Spleen (tissue), 7 donors: Measurements from ENCODE around the gene BRF1.

Experiments used
- CTCF ChIP-seq, 11 experiments: fragments of 200-600 bp in 7 of 11; fragments of 450-650 bp in 4 of 11; sonication (generic) in 4 of 11; IDR thresholded peaks in 8 of 11; conservative IDR thresholded peaks in 3 of 11; 1 replicate in 7 of 11; 2 replicates in 4 of 11; pipeline versions ENCODE4 v1.4.0 to v1.8.0; 2016 to 2021; ENCODE audit warnings: antibody characterized with exemption in 11 of 11, inconsistent platforms in 4 of 11, mild to moderate bottlenecking in 1 of 11
- POLR2A ChIP-seq, 3 donors: fragments of 450-650 bp; IDR thresholded peaks; one replicate each; pipeline ENCODE4 v1.5.1; 2017; ENCODE audit warnings: antibody characterized with exemption in 3 of 3, mild to moderate bottlenecking in 1 of 3
- POLR2AphosphoS5 ChIP-seq, 3 donors: sonication (generic); formaldehyde crosslinking; IDR thresholded peaks; one replicate each; pipeline ENCODE4 v1.5.1; 2017; ENCODE audit warnings: antibody characterized with exemption in 3 of 3
- donor health status: DM: no; HTN: no; CAD: no; lungs with moderate emphysema.
- donor health status: DM: no; HTN: no; CAD: no.
- donor health status: DM: no; HTN: no; CAD: no.

GRCh38 chr14:105305345-105305744 is 4.5 kb upstream of the BRF1 start:
- no peak for TF ChIP-seq POLR2A (IDR thresholded peaks at IDR 0.05)
- TF ChIP-seq CTCF (IDR thresholded peaks at IDR 0.05 in 8 of 11, conservative IDR thresholded peaks at IDR 0.05 in 3 of 11): no peak
- TF ChIP-seq POLR2AphosphoS5 (IDR thresholded peaks at IDR 0.05): no peak
